ELR (cell line): ENCODE data around the gene ZNF263.

Experiments
- DNase-seq: peaks from one replicate; pipeline ENCODE4 v3.0.0-alpha.2; 2015; ENCODE audit warnings: low read depth

The ZNF263 gene

DNA sequence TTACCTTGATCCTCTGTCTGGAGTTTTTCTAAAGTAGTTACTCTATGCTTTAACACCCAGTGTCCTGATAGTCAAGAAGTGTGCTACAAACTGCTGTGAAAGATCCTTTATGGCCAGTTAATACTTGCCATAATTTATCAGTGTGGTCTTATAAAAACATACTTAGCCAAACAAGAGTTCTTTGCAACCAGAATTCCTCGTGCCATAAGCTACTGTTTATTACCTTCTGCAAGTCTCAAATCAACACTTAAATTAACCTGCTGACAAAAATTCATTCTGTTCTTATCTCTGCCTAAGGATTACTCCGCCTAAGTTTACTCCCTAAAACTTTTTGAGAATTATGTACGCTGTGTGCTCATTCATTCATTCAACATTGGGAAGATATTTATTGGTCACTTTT lies 44.8 kb downstream of the ZNF263 start:
- DNase-seq, result no peak

DNA sequence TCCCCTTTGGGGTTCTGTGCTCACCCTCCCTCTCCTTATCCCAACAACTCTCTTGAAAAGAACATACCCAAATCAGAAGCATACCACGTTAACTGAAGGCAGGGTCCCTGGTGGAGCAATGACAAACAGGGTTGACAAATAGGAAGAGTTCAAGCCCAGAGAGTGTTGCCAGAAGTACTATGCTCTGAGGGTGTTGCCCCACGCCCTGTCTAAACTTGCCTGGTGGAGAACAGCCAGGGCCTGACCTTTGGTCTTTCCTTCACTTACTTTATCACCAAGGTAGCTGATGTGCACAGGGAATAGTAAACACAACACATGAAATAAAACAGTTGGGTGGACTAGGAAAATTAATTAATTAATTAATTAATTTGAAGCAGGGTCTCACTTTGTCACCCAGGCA lies 45.4 kb downstream of the ZNF263 start:
- no peak for DNase-seq
